ENCODE results near the gene SPP2. TPM values are rescaled to one million over a fixed set of nuclear protein-coding genes. Genes with fewer than 3 reads are reported as not detected.

SPP2 gene
- total RNA-seq, 1 experiment from 2014 or later: not detected

GRCh38 chr2:234006501-234006900 lies 44.0 kb upstream of the SPP2 start:
- ChIA-PET CTCF (no interaction called here), POLR2A (no interaction called here)
- Mint-ChIP-seq H3K27ac (no peak overlapping the region), H3K4me1 (peaks cover 13% of the 10 kb centered on the region), H3K36me3 (no peaks in the 10 kb centered on the region), H3K4me3 (no peak overlapping the region), H3K9me3 (peaks cover 6% of the 10 kb centered on the region; the same call in 1 of the 2 replicates), H3K27me3 (ENCODE audit: low read depth) (no peaks in the 10 kb centered on the region)
- ATAC-seq (no peak), DNase-seq (ENCODE audit: low spot score) (no peak)
- TF ChIP-seq OVOL2 (CRISPR knock-in tag; IDR thresholded peaks at IDR 0.05; ENCODE audit: borderline replicate concordance) (no peak), ATF1 (CRISPR knock-in tag; IDR thresholded peaks at IDR 0.05) (no peak), ZNF121 (CRISPR knock-in tag; IDR thresholded peaks at IDR 0.05) (no peak), IRF1 (CRISPR knock-in tag; IDR thresholded peaks at IDR 0.05) (no peak), NFATC4 (CRISPR knock-in tag; IDR thresholded peaks at IDR 0.05) (no peak), ZNF532 (CRISPR knock-in tag; IDR thresholded peaks at IDR 0.05; ENCODE audit: borderline replicate concordance) (no peak), TEAD4 (CRISPR knock-in tag; IDR thresholded peaks at IDR 0.05) (no peak), ESRRA (CRISPR knock-in tag; IDR thresholded peaks at IDR 0.05; ENCODE audit: borderline replicate concordance) (no peak), ELF4 (CRISPR knock-in tag; IDR thresholded peaks at IDR 0.05; ENCODE audit: low read depth) (no peak), ZBTB43 (CRISPR knock-in tag; IDR thresholded peaks at IDR 0.05) (no peak), ZSCAN18 (CRISPR knock-in tag; IDR thresholded peaks at IDR 0.05) (no peak), JUN (CRISPR knock-in tag; IDR thresholded peaks at IDR 0.05) (no peak), FOXJ3 (CRISPR knock-in tag; IDR thresholded peaks at IDR 0.05; ENCODE audit: borderline replicate concordance) (no peak), CBFB (CRISPR knock-in tag; IDR thresholded peaks at IDR 0.05; ENCODE audit: low read depth) (no peak), E2F4 (CRISPR knock-in tag; IDR thresholded peaks at IDR 0.05; ENCODE audit: borderline replicate concordance, low read depth) (no peak), ETV6 (CRISPR knock-in tag; IDR thresholded peaks at IDR 0.05) (no peak), CREB1 (CRISPR knock-in tag; IDR thresholded peaks at IDR 0.05) (no peak)

- ChIA-PET POLR2A (no interaction called here), CTCF (interaction anchor here (0.6 kb wide), 1 partner anchor 142 kb away, joined by 3 read pairs; no protein-coding TSS in a partner anchor)
- no peak overlapping the region for H3K4me3 Mint-ChIP-seq
- H3K4me1 Mint-ChIP-seq: no peaks in the 10 kb centered on the region
- no peak for TF ChIP-seq E2F5 (CRISPR knock-in tag; IDR thresholded peaks at IDR 0.05)
- TF ChIP-seq MAX (CRISPR knock-in tag; IDR thresholded peaks at IDR 0.05): no peak
- TF ChIP-seq FOXP1 (CRISPR knock-in tag; IDR thresholded peaks at IDR 0.05; ENCODE audit: borderline replicate concordance): no peak
- TF ChIP-seq ESRRA (CRISPR knock-in tag; IDR thresholded peaks at IDR 0.05; ENCODE audit: borderline replicate concordance): no peak
- TF ChIP-seq E2F1 (CRISPR knock-in tag; IDR thresholded peaks at IDR 0.05): no peak
- no peak for TF ChIP-seq TEAD1 (CRISPR knock-in tag; IDR thresholded peaks at IDR 0.05)
- no peak for TF ChIP-seq NR2C2 (CRISPR knock-in tag; IDR thresholded peaks at IDR 0.05)
- H3K9me3 Mint-ChIP-seq: peaks cover 6% of the 10 kb centered on the region; the same call in 1 of the 2 replicates
- ATAC-seq (no peak), DNase-seq (ENCODE audit: low spot score) (no peak)
- no peaks in the 10 kb centered on the region for H3K27me3 Mint-ChIP-seq (ENCODE audit: low read depth)
- no peaks in the 10 kb centered on the region for H3K36me3 Mint-ChIP-seq
- no peak overlapping the region for H3K27ac Mint-ChIP-seq
Observed at GRCh38 chr2:234014427-234014826, 36.1 kb upstream of the SPP2 start.

Data from WTC11 (cell line).